Smooth muscle cell (in vitro differentiated cells): Measurements from ENCODE around the gene ZMYND11. TPM values are rescaled to one million over a fixed set of nuclear protein-coding genes. Genes with fewer than 3 reads are reported as not detected.

Experiments used
- DNase-seq: peaks from one replicate; lab custom pipeline; 2025; ENCODE audit not compliant: unreplicated experiment; lab: John Stamatoyannopoulos, UW
- H2AFZ ChIP-seq: fragments of 200-600 bp; sonication (generic); 2 replicates; pipeline ENCODE4 v1.6.0; 2016; ENCODE audit warnings: antibody characterized with exemption, low read depth, mild to moderate bottlenecking
- H3F3A ChIP-seq: fragments of 200-600 bp; sonication (generic); 2 replicates; pipeline ENCODE4 v1.6.0; 2017; ENCODE audit warnings: antibody characterized with exemption, low read depth
- H3K27ac ChIP-seq: fragments of 200-600 bp; sonication (generic); 2 replicates; pipeline ENCODE4 v1.5.1; 2016; ENCODE audit warnings: low read depth, mild to moderate bottlenecking
- H3K27me3 ChIP-seq: fragments of 200-600 bp; sonication (generic); 2 replicates; pipeline ENCODE4 v1.6.1; 2016; ENCODE audit warnings: low read depth, mild to moderate bottlenecking
- H3K36me3 ChIP-seq: fragments of 200-600 bp; sonication (generic); 2 replicates; pipeline ENCODE4 v1.5.1; 2016; ENCODE audit warnings: low read depth
- H3K4me1 ChIP-seq: fragments of 200-600 bp; sonication (generic); 2 replicates; pipeline ENCODE4 v1.5.1; 2016; ENCODE audit warnings: low read depth
- H3K4me2 ChIP-seq: fragments of 200-600 bp; sonication (generic); 2 replicates; pipeline ENCODE4 v1.6.0; 2016; ENCODE audit warnings: mild to moderate bottlenecking
- H3K4me3 ChIP-seq: fragments of 200-600 bp; sonication (generic); 2 replicates; pipeline ENCODE4 v1.5.1; 2016; ENCODE audit warnings: mild to moderate bottlenecking
- H3K79me2 ChIP-seq: fragments of 200-600 bp; sonication (generic); 2 replicates; pipeline ENCODE4 v1.6.0; 2016; ENCODE audit warnings: low read depth, mild to moderate bottlenecking
- H3K9ac ChIP-seq: fragments of 200-600 bp; sonication (generic); 2 replicates; pipeline ENCODE4 v1.6.0; 2016; ENCODE audit warnings: low read depth
- H3K9me3 ChIP-seq: fragments of 200-600 bp; sonication (generic); replicated peaks from 2 replicates; pipeline ENCODE4 v1.5.1; 2016; ENCODE audit warnings: low read depth
- H4K20me1 ChIP-seq: fragments of 200-600 bp; sonication (generic); 2 replicates; pipeline ENCODE4 v1.6.0; 2016; ENCODE audit warnings: low read depth
- CTCF ChIP-seq: fragments of 200-600 bp; sonication (generic); IDR thresholded peaks from 2 replicates; pipeline ENCODE4 v1.5.1; 2017; ENCODE audit warnings: borderline replicate concordance, mild to moderate bottlenecking, antibody characterized with exemption; ENCODE audit not compliant: insufficient read depth, poor library complexity, severe bottlenecking
- WGBS: methylation state at CpG from one replicate; pipeline ENCODE4 v1.1.7; 2016; ENCODE audit warnings: low lambda C conversion rate; 5-methylcytosine and 5-hydroxymethylcytosine counted together
- polyA plus RNA-seq: library from polyadenylated mRNA; unstranded; fragments of >200 nt; fragmentation: Nextera tagmentation; extraction: Ambion mirVana; gene quantifications from 2 replicates; pipeline ENCODE4 v1.2.1, GENCODE V29; 2016
- total RNA-seq: library from RNA; depleted of rRNA; stranded (reverse); fragments of >200 nt; gene quantifications from 2 replicates; pipeline ENCODE4 v1.2.3, GENCODE V29; 2014

The ZMYND11 gene
- total and polyA plus RNA-seq, 2 experiments from 2014 or later: 33.7 to 66.3 TPM

- no peak for TF ChIP-seq CTCF
- H3K27ac ChIP-seq: peak overlapping the region; percentile 76
- 27% methylated on average over 10 of the region's 10 CpGs for WGBS
- H3K79me2 ChIP-seq: peaks cover 67% of the 10 kb centered on the region
- no peaks in the 10 kb centered on the region for H3K27me3 ChIP-seq
- peaks cover 27% of the 10 kb centered on the region for H3K4me1 ChIP-seq
- peak overlapping the region; percentile 59 for H2AFZ ChIP-seq
- peaks cover 53% of the 10 kb centered on the region for H4K20me1 ChIP-seq
- H3K4me3 ChIP-seq: peak overlapping the region; percentile 90
- H3K9ac ChIP-seq: peak overlapping the region; percentile 94
- peaks cover 3% of the 10 kb centered on the region for H3F3A ChIP-seq
- H3K9me3 ChIP-seq: no peaks in the 10 kb centered on the region
- no peaks in the 10 kb centered on the region for H3K36me3 ChIP-seq
- H3K4me2 ChIP-seq: peak overlapping the region; percentile 89
- no peak for DNase-seq
Observed at GRCh38 chr10:136465-136762, 1.2 kb downstream of the ZMYND11 start.

GRCh38 chr10:137031-137430 is 1.8 kb downstream of the ZMYND11 start:
- H4K20me1 ChIP-seq: peaks cover 59% of the 10 kb centered on the region

GRCh38 chr10:137606-138005 is 2.4 kb downstream of the ZMYND11 start:
- Histone ChIP-seq H3K27ac (no peak overlapping the region), H3F3A (peaks cover 3% of the 10 kb centered on the region), H2AFZ (no peak overlapping the region), H3K9me3 (no peaks in the 10 kb centered on the region), H3K9ac (no peak overlapping the region), H3K4me2 (peak overlapping the region; percentile 89), H3K36me3 (no peaks in the 10 kb centered on the region), H3K4me3 (no peak overlapping the region), H4K20me1 (peaks cover 65% of the 10 kb centered on the region), H3K79me2 (peaks cover 79% of the 10 kb centered on the region), H3K4me1 (peaks cover 24% of the 10 kb centered on the region), H3K27me3 (no peaks in the 10 kb centered on the region)
- TF ChIP-seq CTCF: no peak
- no peak for DNase-seq

More at GRCh38 chr10:137031-137430, 1.8 kb downstream of the ZMYND11 start:
- 100% methylated on average over 1 of the region's 1 CpG for WGBS
- Histone ChIP-seq H3K4me2 (peak overlapping the region; percentile 89), H3K27me3 (no peaks in the 10 kb centered on the region), H3K4me1 (peaks cover 27% of the 10 kb centered on the region), H3K27ac (no peak overlapping the region), H3K4me3 (peak overlapping the region; percentile 90), H3K79me2 (peaks cover 73% of the 10 kb centered on the region), H3K9me3 (no peaks in the 10 kb centered on the region), H3K36me3 (no peaks in the 10 kb centered on the region), H3F3A (peaks cover 3% of the 10 kb centered on the region), H2AFZ (no peak overlapping the region), H3K9ac (no peak overlapping the region)
- peak; percentile 36 for TF ChIP-seq CTCF
- DNase-seq: no peak

GRCh38 chr10:142371-142770 is 7.1 kb downstream of the ZMYND11 start:
- WGBS: 90% methylated on average over 3 of the region's 3 CpGs
- Histone ChIP-seq H3K9me3 (no peaks in the 10 kb centered on the region), H3K4me3 (no peak overlapping the region), H3K27me3 (no peaks in the 10 kb centered on the region), H3K4me1 (no peaks in the 10 kb centered on the region), H3K36me3 (no peaks in the 10 kb centered on the region), H3K27ac (peak overlapping the region; percentile 5), H4K20me1 (peaks cover 97% of the 10 kb centered on the region), H3K9ac (no peak overlapping the region), H3K79me2 (peaks cover 100% of the 10 kb centered on the region), H2AFZ (no peak overlapping the region), H3F3A (no peaks in the 10 kb centered on the region), H3K4me2 (no peak overlapping the region)
- TF ChIP-seq CTCF: no peak
- DNase-seq: no peak
